Natural killer cell (primary cell): Measurements from ENCODE around the gene RILPL2. TPM values are rescaled to one million over a fixed set of nuclear protein-coding genes. Genes with fewer than 3 reads are reported as not detected.

Experiments used
- ATAC-seq, 3 donors: fragments of 150-1000 bp in 2 of 3; fragments of 200-7000 bp in 1 of 3; cut with Tn5 transposase; 1 replicate in 1 of 3; 2 replicates in 2 of 3; pipeline ENCODE4 v1.10.0; 2021; ENCODE audit warnings: mild to moderate bottlenecking in 2 of 3, moderate library complexity in 2 of 3
- DNase-seq, 2 donors: peaks; one replicate each; pipeline versions ENCODE4 v3.0.0 to v3.0.0-alpha.2; 2013 to 2021; ENCODE audit warnings: mixed read lengths in 1 of 2
- H3K27ac ChIP-seq: one replicate; pipeline ENCODE4 v1.5.1; 2013; ENCODE audit warnings: mild to moderate bottlenecking, low read length
- H3K27me3 ChIP-seq: one replicate; pipeline ENCODE4 v1.6.1; 2013; ENCODE audit warnings: low read length; ENCODE audit not compliant: control insufficient read depth, insufficient read depth
- H3K36me3 ChIP-seq: one replicate; pipeline ENCODE4 v1.6.1; 2013; ENCODE audit warnings: low read length; ENCODE audit not compliant: control insufficient read depth, insufficient read depth
- H3K4me1 ChIP-seq: one replicate; pipeline ENCODE4 v1.6.1; 2013; ENCODE audit warnings: low read length; ENCODE audit not compliant: control insufficient read depth, insufficient read depth
- H3K4me3 ChIP-seq: one replicate; pipeline ENCODE4 v1.5.1; 2013; ENCODE audit warnings: low read length
- H3K9me3 ChIP-seq: one replicate; pipeline ENCODE4 v1.6.1; 2013; ENCODE audit warnings: low read length; ENCODE audit not compliant: control insufficient read depth, insufficient read depth
- H3K27ac Mint-ChIP-seq, 2 donors: one replicate each; pipeline ENCODE4 v1.8.0; 2022; ENCODE audit warnings: mild to moderate bottlenecking in 2 of 2, mixed read lengths in 2 of 2, moderate library complexity in 1 of 2
- H3K27me3 Mint-ChIP-seq, 2 donors: one replicate each; pipeline ENCODE4 v1.8.0; 2022; ENCODE audit warnings: low read depth in 2 of 2, mixed read lengths in 2 of 2
- H3K36me3 Mint-ChIP-seq: one replicate; pipeline ENCODE4 v1.8.0; 2022; ENCODE audit warnings: mixed read lengths
- H3K4me1 Mint-ChIP-seq, 2 donors: one replicate each; pipeline ENCODE4 v1.8.0; 2022; ENCODE audit warnings: mixed read lengths in 2 of 2
- H3K4me3 Mint-ChIP-seq: one replicate; pipeline ENCODE4 v1.8.0; 2022; ENCODE audit warnings: mild to moderate bottlenecking, moderate library complexity, mixed read lengths
- H3K9me3 Mint-ChIP-seq, 2 donors: one replicate each; pipeline ENCODE4 v1.8.0; 2022; ENCODE audit warnings: mixed read lengths in 2 of 2
- WGBS: methylation state at CpG from one replicate; pipeline ENCODE4 v1.1.7; 2013; ENCODE audit warnings: missing lambda C conversion rate; ENCODE audit not compliant: insufficient coverage; 5-methylcytosine and 5-hydroxymethylcytosine counted together
- intact Hi-C: fragments of 100-400 bp; cut with micrococcal nuclease; formaldehyde crosslinking; loops from one replicate; pipeline ENCODE4 v1.14.2; 2022
- total RNA-seq, 4 donors: library from RNA; stranded (reverse); fragments of 120-200 nt in 1 of 4; gene quantifications; one replicate each; pipeline versions ENCODE4 v1.2.3 to v1.2.4, GENCODE V29; 2013 to 2022
- TF ChIP-seq, protein P1 (sequence below): fragments of 200-600 bp; IDR thresholded peaks from one replicate; pipeline ENCODE4 v1.8.0; 2022; ENCODE audit warnings: antibody characterized with exemption

The RILPL2 gene
- total RNA-seq, 3 donors from 2014 or later (not counting 1 experiment from before 2014, with no cell fraction given) = 3.6 to 5.5 (median 4.4) TPM

- Mint-ChIP-seq H3K9me3 (no peaks in the 10 kb centered on the region), H3K27me3 (no peaks in the 10 kb centered on the region), H3K4me3 (peak overlapping the region; percentile 99), H3K4me1 (peaks cover 26 to 27% of the 10 kb centered on the region in 2 donors), H3K36me3 (no peaks in the 10 kb centered on the region), H3K27ac (peak overlapping the region in 1 of 2 donors; percentile 89)
- DNase-seq (no peak), ATAC-seq (no peak)
- Histone ChIP-seq H3K27ac (no peak overlapping the region), H3K36me3 (no peaks in the 10 kb centered on the region), H3K4me3 (peak overlapping the region; percentile 70), H3K4me1 (peaks cover 33% of the 10 kb centered on the region), H3K9me3 (no peaks in the 10 kb centered on the region), H3K27me3 (no peaks in the 10 kb centered on the region)
- TF ChIP-seq, protein P1, sequence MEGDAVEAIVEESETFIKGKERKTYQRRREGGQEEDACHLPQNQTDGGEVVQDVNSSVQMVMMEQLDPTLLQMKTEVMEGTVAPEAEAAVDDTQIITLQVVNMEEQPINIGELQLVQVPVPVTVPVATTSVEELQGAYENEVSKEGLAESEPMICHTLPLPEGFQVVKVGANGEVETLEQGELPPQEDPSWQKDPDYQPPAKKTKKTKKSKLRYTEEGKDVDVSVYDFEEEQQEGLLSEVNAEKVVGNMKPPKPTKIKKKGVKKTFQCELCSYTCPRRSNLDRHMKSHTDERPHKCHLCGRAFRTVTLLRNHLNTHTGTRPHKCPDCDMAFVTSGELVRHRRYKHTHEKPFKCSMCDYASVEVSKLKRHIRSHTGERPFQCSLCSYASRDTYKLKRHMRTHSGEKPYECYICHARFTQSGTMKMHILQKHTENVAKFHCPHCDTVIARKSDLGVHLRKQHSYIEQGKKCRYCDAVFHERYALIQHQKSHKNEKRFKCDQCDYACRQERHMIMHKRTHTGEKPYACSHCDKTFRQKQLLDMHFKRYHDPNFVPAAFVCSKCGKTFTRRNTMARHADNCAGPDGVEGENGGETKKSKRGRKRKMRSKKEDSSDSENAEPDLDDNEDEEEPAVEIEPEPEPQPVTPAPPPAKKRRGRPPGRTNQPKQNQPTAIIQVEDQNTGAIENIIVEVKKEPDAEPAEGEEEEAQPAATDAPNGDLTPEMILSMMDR = no peak
- intact Hi-C loops = loop anchor here (1.0 to 5.0 kb wide), 3 partner anchors 20 to 197 kb away; partner anchors contain the start of genes SNRNP35 and TMED2
- no CpG with 5 or more reads among the region's 1 CpG for WGBS
These were observed 51.5 kb downstream of the RILPL2 start for GRCh38 chr12:123384994-123385376.

GRCh38 chr12:123384318-123384993 is 52.0 kb downstream of the RILPL2 start:
- peak overlapping the region; percentile 70 for H3K4me3 ChIP-seq
- ATAC-seq (no peak), DNase-seq (no peak)
- TF ChIP-seq, protein P1 = no peak
- WGBS = 4% methylated on average over 39 of the region's 41 CpGs
- no peaks in the 10 kb centered on the region for H3K9me3 ChIP-seq
- intact Hi-C loops = loop anchor here (1.0 to 5.0 kb wide), 2 partner anchors 19 to 198 kb away; partner anchors contain the start of gene TMED2
- no peak overlapping the region for H3K27ac ChIP-seq
- H3K4me1 ChIP-seq = peaks cover 28% of the 10 kb centered on the region
- H3K36me3 ChIP-seq = no peaks in the 10 kb centered on the region
- Mint-ChIP-seq H3K4me1 (peaks cover 23 to 24% of the 10 kb centered on the region in 2 donors), H3K27ac (peak overlapping the region; percentile 79 to 89), H3K27me3 (no peaks in the 10 kb centered on the region), H3K36me3 (no peaks in the 10 kb centered on the region), H3K4me3 (peak overlapping the region; percentile 99), H3K9me3 (no peaks in the 10 kb centered on the region)
- H3K27me3 ChIP-seq = no peaks in the 10 kb centered on the region

- Mint-ChIP-seq H3K36me3 (no peaks in the 10 kb centered on the region), H3K27me3 (no peaks in the 10 kb centered on the region), H3K4me1 (peaks cover 16 to 19% of the 10 kb centered on the region in 2 donors), H3K27ac (no peak overlapping the region), H3K4me3 (peak overlapping the region; percentile 68), H3K9me3 (no peaks in the 10 kb centered on the region)
- no peak for ATAC-seq
- Histone ChIP-seq H3K4me1 (peaks cover 20% of the 10 kb centered on the region), H3K9me3 (no peaks in the 10 kb centered on the region), H3K27me3 (no peaks in the 10 kb centered on the region), H3K4me3 (no peak overlapping the region), H3K27ac (no peak overlapping the region), H3K36me3 (no peaks in the 10 kb centered on the region)
- intact Hi-C loops = loop anchor here (5.0 kb wide), 1 partner anchor 200 kb away; the partner anchor contains the start of gene TMED2
- WGBS = 100% methylated on average over 7 of the region's 14 CpGs
- no peak for DNase-seq
- TF ChIP-seq, protein P1 = no peak
These were observed 53.8 kb downstream of the RILPL2 start for GRCh38 chr12:123382684-123383083.
